Lower leg skin (tissue), 3 donors: Measurements from ENCODE around the gene CENPVL3.

Experiments used
- POLR2A ChIP-seq, 2 donors: fragments of 450-650 bp; IDR thresholded peaks; one replicate each; pipeline ENCODE4 v1.6.1; 2016 to 2017; ENCODE audit warnings: antibody characterized with exemption in 2 of 2, mild to moderate bottlenecking in 1 of 2, moderate library complexity in 1 of 2
- TF ChIP-seq, protein P1 (sequence below), 3 donors: fragments of 450-650 bp; IDR thresholded peaks; one replicate each; pipeline ENCODE4 v1.5.1; 2016; ENCODE audit warnings: antibody characterized with exemption in 3 of 3, mild to moderate bottlenecking in 3 of 3, moderate library complexity in 2 of 3

DNA sequence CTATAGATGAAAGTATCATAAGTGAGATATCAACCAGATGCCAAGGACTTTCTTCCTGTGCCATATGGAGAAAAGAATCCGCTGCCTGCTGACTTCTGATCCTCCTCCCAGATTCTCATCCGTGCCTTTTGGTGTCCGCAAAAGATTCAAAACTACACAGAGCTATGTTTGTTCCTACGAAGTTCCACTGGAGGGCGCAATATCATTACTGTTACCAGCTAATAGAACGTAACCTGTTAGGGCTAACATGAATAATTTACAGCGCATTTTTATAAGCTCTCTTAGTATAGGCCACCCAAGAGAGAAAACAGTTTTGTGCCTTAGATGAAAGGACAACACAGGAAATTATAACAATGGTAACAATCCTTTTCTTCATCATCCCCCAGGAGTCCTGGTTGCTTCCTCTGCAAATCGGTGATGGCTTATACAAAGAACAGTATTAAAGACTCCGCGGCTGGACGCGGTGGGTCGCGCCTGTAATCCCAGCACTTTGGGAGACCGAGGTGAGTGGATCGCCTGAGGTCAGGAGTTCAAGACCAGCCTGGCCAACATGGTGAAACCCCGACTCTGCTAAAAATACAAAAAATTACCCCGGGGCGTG lies 22.8 kb upstream of the CENPVL3 start:
- TF ChIP-seq, protein P1, sequence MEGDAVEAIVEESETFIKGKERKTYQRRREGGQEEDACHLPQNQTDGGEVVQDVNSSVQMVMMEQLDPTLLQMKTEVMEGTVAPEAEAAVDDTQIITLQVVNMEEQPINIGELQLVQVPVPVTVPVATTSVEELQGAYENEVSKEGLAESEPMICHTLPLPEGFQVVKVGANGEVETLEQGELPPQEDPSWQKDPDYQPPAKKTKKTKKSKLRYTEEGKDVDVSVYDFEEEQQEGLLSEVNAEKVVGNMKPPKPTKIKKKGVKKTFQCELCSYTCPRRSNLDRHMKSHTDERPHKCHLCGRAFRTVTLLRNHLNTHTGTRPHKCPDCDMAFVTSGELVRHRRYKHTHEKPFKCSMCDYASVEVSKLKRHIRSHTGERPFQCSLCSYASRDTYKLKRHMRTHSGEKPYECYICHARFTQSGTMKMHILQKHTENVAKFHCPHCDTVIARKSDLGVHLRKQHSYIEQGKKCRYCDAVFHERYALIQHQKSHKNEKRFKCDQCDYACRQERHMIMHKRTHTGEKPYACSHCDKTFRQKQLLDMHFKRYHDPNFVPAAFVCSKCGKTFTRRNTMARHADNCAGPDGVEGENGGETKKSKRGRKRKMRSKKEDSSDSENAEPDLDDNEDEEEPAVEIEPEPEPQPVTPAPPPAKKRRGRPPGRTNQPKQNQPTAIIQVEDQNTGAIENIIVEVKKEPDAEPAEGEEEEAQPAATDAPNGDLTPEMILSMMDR (IDR thresholded peaks at IDR 0.05), result no peak
- TF ChIP-seq POLR2A (IDR thresholded peaks at IDR 0.05), result no peak
